Measurements from ENCODE around the gene MFSD12.
A peak's percentile ranks its signal among the peaks of the same experiment; 100 is the strongest.

- peak in 1 of 2 donors; percentile 5 for TF ChIP-seq POLR2A (IDR thresholded peaks at IDR 0.05)
- no peak for TF ChIP-seq CTCF (IDR thresholded peaks at IDR 0.05)
- peak; percentile 57 for TF ChIP-seq POLR2AphosphoS5 (IDR thresholded peaks at IDR 0.05)
Measured at GRCh38 chr19:3606690-3607289, 49.4 kb upstream of the MFSD12 start, which contains the start of gene TBXA2R.

Measured in gastroesophageal sphincter (tissue), 3 donors.